Activated CD4-positive, CD25-positive, alpha-beta regulatory T cell (primary cell): ENCODE results near the gene FAM210B.
"Not testable (repeated sequence)": the region's sequence is repeated elsewhere in the genome, so short reads cannot be mapped to it uniquely, and the experiment has no call there.

Experiments
- DNase-seq, 4 experiments: peaks; one replicate each; lab custom pipeline; 2025; lab: John Stamatoyannopoulos, UW

Gene FAM210B, protein sequence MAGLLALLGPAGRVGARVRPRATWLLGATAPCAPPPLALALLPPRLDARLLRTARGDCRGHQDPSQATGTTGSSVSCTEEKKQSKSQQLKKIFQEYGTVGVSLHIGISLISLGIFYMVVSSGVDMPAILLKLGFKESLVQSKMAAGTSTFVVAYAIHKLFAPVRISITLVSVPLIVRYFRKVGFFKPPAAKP

DNA sequence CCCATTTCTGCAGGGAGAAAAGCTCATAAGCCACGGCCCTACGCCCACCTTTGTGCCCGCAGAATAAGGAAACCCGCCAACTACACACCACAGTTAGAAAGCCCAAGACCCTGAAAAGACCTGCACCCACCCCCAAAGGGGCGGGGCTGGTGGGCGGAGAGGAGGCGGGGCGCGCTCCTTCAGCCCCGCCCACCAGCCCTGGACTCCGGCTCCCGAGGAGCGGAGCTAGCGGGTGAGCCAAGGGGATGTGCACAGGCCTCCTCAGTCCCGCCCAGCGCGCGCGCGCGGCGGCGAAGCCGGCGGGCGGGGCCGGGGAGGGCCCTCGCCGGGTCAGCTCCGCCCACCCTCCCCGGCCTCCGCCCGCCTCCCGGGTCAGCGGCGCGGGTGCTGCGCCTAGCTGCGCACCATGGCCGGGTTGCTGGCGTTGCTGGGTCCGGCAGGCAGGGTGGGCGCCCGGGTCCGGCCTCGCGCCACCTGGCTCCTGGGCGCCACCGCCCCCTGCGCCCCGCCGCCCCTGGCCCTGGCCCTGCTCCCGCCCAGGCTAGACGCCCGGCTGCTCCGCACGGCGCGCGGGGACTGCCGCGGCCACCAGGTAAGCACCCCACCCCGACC is at the start of gene FAM210B:
Gene FAM210B, plus strand, starts transcription at position 375 of the 612 bp plus-strand sequence. Its CDS starts 32 bp downstream, at position 407.
- DNase-seq = peak; percentile 56 to 72 (median 62)

GRCh38 chr20:56316051-56316450 is 42.7 kb upstream of the FAM210B start:
- no peak for DNase-seq

- no peak for DNase-seq
Measured at GRCh38 chr20:56316483-56316882, 42.3 kb upstream of the FAM210B start.

GRCh38 chr20:56322681-56323080 is 36.1 kb upstream of the FAM210B start:
- no peak for DNase-seq

DNA sequence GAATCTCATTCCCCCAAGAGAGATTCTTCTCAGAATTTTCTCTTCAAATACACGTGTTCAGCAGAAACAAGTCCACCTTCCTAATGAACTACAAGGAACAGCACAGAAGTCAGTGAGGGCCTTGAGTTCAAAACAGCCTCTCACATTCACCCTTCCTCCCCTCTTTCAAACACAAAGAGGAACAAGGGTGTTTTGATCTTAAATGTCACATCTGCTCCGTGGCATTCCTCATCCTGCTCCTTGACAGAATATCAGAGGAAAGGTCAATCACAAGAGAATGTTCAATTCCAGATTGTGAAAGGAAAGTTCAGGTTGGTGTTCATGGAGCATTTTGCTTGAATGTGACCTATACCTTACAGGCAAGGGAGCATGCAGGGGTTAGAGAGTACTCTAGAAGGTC is 35.6 kb upstream of the FAM210B start:
- no peak for DNase-seq

DNA sequence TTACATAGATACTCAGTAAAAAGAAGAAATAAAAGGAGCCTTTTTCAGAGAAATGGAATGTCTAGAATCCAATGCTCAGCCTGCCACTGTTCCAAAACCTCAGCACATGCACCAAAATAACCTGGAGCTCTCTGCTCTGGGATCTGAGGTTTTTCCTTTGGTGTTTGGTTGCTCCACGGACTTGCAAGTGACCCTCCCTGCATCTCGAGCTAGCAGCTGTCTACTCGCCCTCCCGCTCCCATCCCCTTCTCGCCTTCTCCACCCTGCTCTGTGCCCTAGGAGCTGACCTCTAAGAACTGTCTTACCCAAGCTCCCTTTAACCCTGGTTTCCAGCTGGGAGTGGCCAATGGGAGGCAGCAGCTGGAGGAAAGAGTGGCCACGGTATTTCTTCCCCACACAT is 35.1 kb upstream of the FAM210B start:
- no peak for DNase-seq

DNA sequence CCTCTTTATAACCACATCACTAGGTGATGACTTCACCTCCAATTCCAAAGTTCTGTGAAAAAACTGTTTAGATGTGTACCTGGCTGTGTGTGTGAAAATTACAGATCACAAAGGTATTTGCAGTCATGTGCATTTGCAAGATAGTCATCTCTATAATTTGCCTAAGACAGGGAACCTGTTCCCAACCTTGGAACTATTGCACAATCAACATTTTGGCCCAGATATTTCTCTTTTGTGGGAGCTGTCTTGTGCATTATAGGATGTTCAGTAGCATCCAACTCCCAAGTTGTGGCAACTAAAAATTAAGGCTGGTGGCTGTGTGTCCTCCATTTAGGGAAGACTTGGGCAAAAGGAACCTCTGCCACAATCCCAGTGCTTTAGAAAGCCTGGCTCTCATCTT is 34.0 kb upstream of the FAM210B start:
- DNase-seq = no peak

GRCh38 chr20:56328861-56329260 is 29.9 kb upstream of the FAM210B start:
- no peak for DNase-seq

- not testable (repeated sequence) for DNase-seq
Measured at GRCh38 chr20:56336709-56337108, 22.1 kb upstream of the FAM210B start.

- DNase-seq = no peak
Measured at GRCh38 chr20:56342783-56343182, 16.0 kb upstream of the FAM210B start.

GRCh38 chr20:56343861-56344381 is 14.9 kb upstream of the FAM210B start:
- DNase-seq = no peak

DNA sequence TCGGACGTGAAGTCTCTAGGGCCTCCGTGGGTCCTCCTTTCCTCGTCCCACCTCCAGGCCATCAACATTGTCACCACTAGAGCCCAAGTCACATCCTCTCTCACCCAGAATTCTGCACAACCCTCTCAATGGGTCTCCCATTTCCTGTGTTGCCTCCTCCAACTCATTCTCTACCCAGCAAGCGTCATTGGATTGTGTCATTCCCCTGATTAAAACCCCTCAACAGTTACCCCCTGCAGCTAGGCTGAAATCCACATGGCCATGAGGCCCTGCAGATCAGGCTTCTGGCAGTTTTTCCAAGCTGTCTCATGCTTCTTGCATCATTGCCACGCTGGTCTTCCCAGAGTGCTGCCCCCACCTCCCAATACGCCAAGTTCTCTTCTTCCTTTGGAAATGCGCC is 12.9 kb upstream of the FAM210B start:
- no peak for DNase-seq

DNA sequence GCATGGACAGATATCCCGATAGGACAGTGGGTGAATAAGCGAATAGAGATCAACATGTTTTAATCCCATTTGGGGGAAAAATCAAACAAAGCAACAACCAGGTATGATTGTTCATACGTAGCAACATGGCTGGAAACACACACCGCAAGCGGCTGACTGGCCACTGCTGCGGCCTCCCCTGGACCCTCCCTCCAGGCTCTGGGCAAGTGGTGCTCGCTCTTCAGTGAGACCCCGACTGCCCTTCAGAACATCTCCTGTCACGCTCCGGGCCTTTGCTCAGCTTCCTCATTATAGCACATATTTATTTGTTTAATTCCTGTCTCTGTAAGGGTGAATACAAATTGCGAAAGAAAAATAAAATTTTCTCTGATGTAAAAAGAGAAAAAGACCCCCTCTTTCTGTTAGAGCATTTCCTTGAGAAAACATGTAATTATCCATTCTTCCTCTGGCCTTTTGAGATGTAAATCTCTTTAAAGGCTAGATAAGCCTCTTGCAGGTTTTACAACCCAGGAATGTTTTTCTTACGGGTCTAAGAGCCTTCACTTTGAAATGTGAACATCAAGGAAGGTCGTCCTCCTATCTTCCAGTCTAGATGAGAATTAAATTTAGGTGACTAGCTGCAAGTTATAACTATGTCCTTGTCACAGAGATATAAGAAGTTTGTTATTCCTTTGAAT is 11.0 kb upstream of the FAM210B start:
- DNase-seq = no peak

GRCh38 chr20:56348305-56348693 is 10.5 kb upstream of the FAM210B start:
- no peak for DNase-seq

DNA sequence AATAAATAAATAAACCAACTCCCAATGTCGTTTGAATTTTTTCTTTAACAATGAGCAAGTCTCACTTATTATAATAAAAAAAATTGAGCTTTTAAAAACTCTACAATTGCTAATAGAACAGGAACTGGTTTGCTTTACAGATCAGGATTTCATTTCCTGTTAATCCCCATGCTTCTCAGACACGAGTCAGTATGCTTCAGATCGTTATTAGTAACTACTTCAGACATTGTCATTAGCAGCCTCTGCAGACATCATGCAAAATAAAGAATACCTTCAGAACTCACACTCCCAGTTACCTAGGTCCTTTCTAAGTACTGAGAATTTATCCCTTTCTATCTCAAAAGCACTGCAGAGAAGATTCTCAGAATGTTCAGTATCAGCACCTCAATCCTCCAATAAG is 10.0 kb upstream of the FAM210B start:
- no peak for DNase-seq

DNA sequence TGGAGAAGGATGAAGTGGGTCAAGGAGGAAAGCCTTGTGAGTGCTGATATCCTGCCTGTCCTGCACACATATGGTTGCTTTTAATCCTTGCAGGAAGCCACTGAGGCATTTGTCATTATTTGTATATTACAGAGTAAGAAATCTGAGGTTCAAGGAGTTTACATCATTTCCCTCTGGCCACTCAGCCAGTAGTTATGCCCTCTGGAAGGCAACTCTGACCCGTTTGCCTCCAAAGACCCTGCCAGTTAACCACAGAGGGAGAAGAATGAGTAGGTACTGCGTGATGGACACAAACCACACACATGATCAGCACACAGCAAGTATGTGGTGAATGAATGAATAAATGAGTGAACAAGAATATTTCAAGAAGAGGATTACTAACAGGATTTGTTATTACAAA is 7.9 kb upstream of the FAM210B start:
- no peak for DNase-seq

GRCh38 chr20:56352345-56353055 is 6.3 kb upstream of the FAM210B start:
- no peak for DNase-seq

GRCh38 chr20:56353356-56353755 is 5.4 kb upstream of the FAM210B start:
- no peak for DNase-seq

- no peak for DNase-seq
Measured at GRCh38 chr20:56358070-56358469, 704 bp upstream of the FAM210B start.

- no peak for DNase-seq
Measured at GRCh38 chr20:56359212-56360132, 698 bp downstream of the FAM210B start.

DNA sequence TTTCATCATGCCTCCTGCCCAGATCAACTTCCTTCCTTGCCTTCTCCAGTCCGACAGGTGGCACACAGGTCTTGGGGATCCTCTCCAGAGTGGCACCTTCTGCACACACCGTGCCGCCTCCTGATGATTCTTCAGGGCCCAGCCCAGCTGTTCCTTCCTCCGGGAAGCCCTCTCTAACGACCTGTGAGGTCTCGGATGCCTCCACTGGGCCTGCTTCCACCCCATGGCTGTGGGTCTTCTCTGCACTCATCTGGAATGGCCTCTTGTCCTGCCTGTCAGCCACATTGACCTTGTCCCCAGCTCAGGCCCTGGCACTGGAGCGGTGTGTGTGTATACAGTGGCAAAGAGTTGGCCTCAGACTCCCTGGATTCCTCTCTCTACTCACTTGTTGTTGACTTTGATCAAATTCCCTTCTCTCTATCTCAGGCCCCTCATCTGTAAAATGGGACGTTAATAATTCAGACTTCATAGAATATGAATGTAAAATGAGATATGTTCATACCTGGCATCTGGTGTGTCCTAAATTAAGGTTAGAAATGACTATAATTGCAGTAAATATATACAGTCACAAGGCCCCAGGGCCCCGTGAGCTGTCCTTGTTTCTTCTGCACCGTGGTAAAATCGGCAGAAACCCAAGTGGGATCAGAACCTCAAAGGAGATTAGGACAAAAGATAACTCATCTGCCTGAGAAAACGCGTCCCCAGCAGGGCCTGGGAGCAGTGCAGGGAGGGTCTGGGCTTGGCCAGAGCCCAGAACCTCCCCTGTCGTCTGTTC is 1.5 kb downstream of the FAM210B start:
- DNase-seq = no peak
